Activated effector memory CD4-positive, alpha-beta T cell treated with anti-CD3 and anti-CD28 coated beads, Interleukin-2, amount 50 U/mL, for 16 hours (primary cell): Measurements from ENCODE around the gene MAGI2.

Source experiments
- DNase-seq: peaks from one replicate; pipeline ENCODE4 v3.0.0-alpha.2; 2020

The MAGI2 gene

GRCh38 chr7:79361214-79361613 is 92.3 kb downstream of the MAGI2 start:
- DNase-seq = no peak

GRCh38 chr7:79359827-79360226 is 93.6 kb downstream of the MAGI2 start:
- no peak for DNase-seq

- no peak for DNase-seq
Observed at GRCh38 chr7:79357101-79357500, 96.4 kb downstream of the MAGI2 start.

GRCh38 chr7:79353720-79354468 is 99.6 kb downstream of the MAGI2 start:
- no peak for DNase-seq

GRCh38 chr7:79352323-79352722 is 101.1 kb downstream of the MAGI2 start:
- no peak for DNase-seq

GRCh38 chr7:79347351-79347750 is 106.1 kb downstream of the MAGI2 start:
- DNase-seq = no peak

GRCh38 chr7:79341902-79342301 is 111.6 kb downstream of the MAGI2 start:
- DNase-seq = no peak

GRCh38 chr7:79340212-79340611 is 113.3 kb downstream of the MAGI2 start:
- no peak for DNase-seq

GRCh38 chr7:79339208-79339925 is 114.1 kb downstream of the MAGI2 start:
- no peak for DNase-seq

GRCh38 chr7:79337717-79338116 is 115.8 kb downstream of the MAGI2 start:
- DNase-seq = no peak

GRCh38 chr7:79334841-79335240 is 118.6 kb downstream of the MAGI2 start:
- no peak for DNase-seq

- no peak for DNase-seq
Observed at GRCh38 chr7:79334334-79334733, 119.1 kb downstream of the MAGI2 start.

- no peak for DNase-seq
Observed at GRCh38 chr7:79332091-79332490, 121.4 kb downstream of the MAGI2 start.

GRCh38 chr7:79329464-79329863 is 124.0 kb downstream of the MAGI2 start:
- no peak for DNase-seq

- DNase-seq = no peak
Observed at GRCh38 chr7:79320741-79321473, 132.6 kb downstream of the MAGI2 start.

- no peak for DNase-seq
Observed at GRCh38 chr7:79319369-79319768, 134.1 kb downstream of the MAGI2 start.

- no peak for DNase-seq
Observed at GRCh38 chr7:79317728-79318127, 135.7 kb downstream of the MAGI2 start.

- no peak for DNase-seq
Observed at GRCh38 chr7:79312022-79312421, 141.4 kb downstream of the MAGI2 start.

- no peak for DNase-seq
Observed at GRCh38 chr7:79308192-79308591, 145.3 kb downstream of the MAGI2 start.

- no peak for DNase-seq
Observed at GRCh38 chr7:79307376-79307775, 146.1 kb downstream of the MAGI2 start.

GRCh38 chr7:79304711-79305110 is 148.8 kb downstream of the MAGI2 start:
- no peak for DNase-seq

- no peak for DNase-seq
Observed at GRCh38 chr7:79302293-79302692, 151.2 kb downstream of the MAGI2 start.

- DNase-seq = no peak
Observed at GRCh38 chr7:79301419-79301818, 152.0 kb downstream of the MAGI2 start.

GRCh38 chr7:79300573-79300972 is 152.9 kb downstream of the MAGI2 start:
- DNase-seq = no peak
